HepG2 (cell line): ENCODE measurements around the gene NOXA1. TPM values are rescaled to one million over a fixed set of nuclear protein-coding genes. Genes with fewer than 3 reads are reported as not detected.

ENCODE experiments used
- ATAC-seq: fragments of 200-7000 bp; cut with Tn5 transposase; 3 replicates; pipeline ENCODE4 v1.9.1; 2020; ENCODE audit warnings: mild to moderate bottlenecking, moderate library complexity
- BruUV-seq: library from RNA; stranded (reverse); fragments of 400-500 nt; replicated peaks from 2 replicates; lab custom pipeline; 2021; lab: Mats Ljungman, UMichigan
- CTCF ChIA-PET: fragments of 300-600 bp; formaldehyde crosslinking; extraction: SDS; loops from one replicate; lab custom pipeline; 2021; ENCODE audit warnings: low total read pairs, inconsistent platforms, low intra/inter-chr PET ratio; lab: Yijun Ruan, JAX
- POLR2A ChIA-PET: fragments of 350-600 bp; sonication (Branson Sonifier 250); formaldehyde crosslinking; loops from one replicate; lab custom pipeline; 2020; ENCODE audit warnings: antibody characterized with exemption, inconsistent platforms; lab: Yijun Ruan, JAX
- DNase-seq: peaks from one replicate; pipeline ENCODE4 v3.0.0-alpha.2; 2015; ENCODE audit warnings: low spot score
- FAIRE-seq: peaks from 3 replicates; lab custom pipeline; 2011; peaks lifted over from hg19 to GRCh38; lab: Jason Lieb, UNC
- H2AFZ ChIP-seq: one replicate; pipeline ENCODE4 v1.6.1; 2011; ENCODE audit warnings: low read length, inconsistent platforms
- H3K27ac ChIP-seq: fragments of 300-600 bp; 3 replicates; pipeline ENCODE4 v1.8.0; 2011; ENCODE audit warnings: mixed run types, mild to moderate bottlenecking, mixed read lengths, low read length, inconsistent platforms; ENCODE audit not compliant: insufficient read depth; ENCODE audit errors: extremely low read length
- H3K27me3 ChIP-seq, 2 experiments: fragments of 200-600 bp in 1 of 2; 2 replicates in 1 of 2; 3 replicates in 1 of 2; pipeline versions ENCODE4 v1.6.0 to v1.8.0; 2011; ENCODE audit warnings: low read length in 2 of 2, mild to moderate bottlenecking in 2 of 2, moderate library complexity in 2 of 2, inconsistent platforms in 1 of 2; ENCODE audit not compliant: insufficient read depth in 2 of 2, control insufficient read depth in 1 of 2
- H3K36me3 ChIP-seq, 2 experiments: fragments of 200-600 bp in 1 of 2; replicated peaks in 1 of 2; 2 replicates in 1 of 2; 3 replicates in 1 of 2; pipeline versions ENCODE4 v1.5.1 to v1.8.0; 2011; ENCODE audit warnings: low read length in 2 of 2, inconsistent platforms in 1 of 2; ENCODE audit not compliant: insufficient read depth in 2 of 2, control insufficient read depth in 1 of 2
- H3K4me1 ChIP-seq: 2 replicates; pipeline ENCODE4 v1.5.1; 2012; ENCODE audit warnings: low read length, inconsistent platforms; ENCODE audit not compliant: insufficient read depth
- H3K4me2 ChIP-seq: 2 replicates; pipeline ENCODE4 v1.6.0; 2011; ENCODE audit warnings: low read depth, low read length, inconsistent platforms
- H3K4me3 ChIP-seq, 3 experiments: fragments of 200-600 bp in 1 of 3; sonication (generic), shearing (Covaris generic) in 1 of 3; replicated peaks in 1 of 3; 2 replicates each; pipeline ENCODE4 v1.5.1; 2011 to 2016; ENCODE audit warnings: low read length in 3 of 3, inconsistent platforms in 2 of 3, low read depth in 2 of 3, mild to moderate bottlenecking in 2 of 3, control low read depth in 1 of 3, mixed read lengths in 1 of 3; ENCODE audit not compliant: insufficient read depth in 1 of 3
- H3K79me2 ChIP-seq: one replicate; pipeline ENCODE4 v1.6.1; 2011; ENCODE audit warnings: low read length, inconsistent platforms; ENCODE audit not compliant: insufficient read depth
- H3K9ac ChIP-seq: 2 replicates; pipeline ENCODE4 v1.6.0; 2011; ENCODE audit warnings: mild to moderate bottlenecking, low read depth, low read length, inconsistent platforms; ENCODE audit not compliant: insufficient read depth
- H3K9me3 ChIP-seq: 2 replicates; pipeline ENCODE4 v1.5.1; 2012; ENCODE audit warnings: mild to moderate bottlenecking, low read length
- H4K20me1 ChIP-seq: 2 replicates; pipeline ENCODE4 v1.6.0; 2011; ENCODE audit warnings: inconsistent platforms, mild to moderate bottlenecking, low read length, moderate library complexity; ENCODE audit not compliant: insufficient read depth
- FOXJ3 ChIP-seq: sonication (generic); formaldehyde crosslinking; IDR thresholded peaks from 2 replicates; pipeline ENCODE4 v1.4.0; 2020; ENCODE audit warnings: missing genetic modification reagents, mild to moderate bottlenecking, borderline replicate concordance
- PCBP1 ChIP-seq: fragments of 200-400 bp; formaldehyde crosslinking; IDR thresholded peaks from 2 replicates; pipeline ENCODE4 v1.6.1; 2017; ENCODE audit warnings: mild to moderate bottlenecking, low read depth, low read length, borderline replicate concordance
- SAFB2 ChIP-seq: sonication (generic); formaldehyde crosslinking; IDR thresholded peaks from 2 replicates; pipeline ENCODE4 v1.5.1; 2020; ENCODE audit warnings: missing genetic modification reagents, low read depth, mild to moderate bottlenecking, borderline replicate concordance
- SIN3B ChIP-seq: fragments of 150-350 bp; IDR thresholded peaks from 2 replicates; pipeline ENCODE4 v1.6.1; 2014; ENCODE audit warnings: low read length
- SNRNP70 ChIP-seq: fragments of 200-400 bp; formaldehyde crosslinking; IDR thresholded peaks from 2 replicates; pipeline ENCODE4 v1.6.1; 2017; ENCODE audit warnings: mild to moderate bottlenecking, low read depth, low read length, moderate library complexity
- ZFP36 ChIP-seq: fragments of 150-350 bp; IDR thresholded peaks from 2 replicates; pipeline ENCODE4 v1.6.1; 2018; ENCODE audit warnings: borderline replicate concordance, low read length, low read depth; ENCODE audit not compliant: partially characterized antibody
- ZNF451 ChIP-seq: sonication (generic); formaldehyde crosslinking; IDR thresholded peaks from 2 replicates; pipeline ENCODE4 v1.5.0; 2020; ENCODE audit warnings: mild to moderate bottlenecking, missing genetic modification reagents
- WGBS: methylation state at CpG from one replicate; pipeline ENCODE4 v1.1.6; 2017; ENCODE audit warnings: low lambda C conversion rate; 5-methylcytosine and 5-hydroxymethylcytosine counted together
- in situ Hi-C: cut with HindIII; loops from 2 replicates; pipeline ENCODE4 v1.10.0; 2017; ENCODE audit warnings: low pct_unique_long_range_greater_than_20kb; ENCODE audit not compliant: extremely low pct_ligation_motif_present
- intact Hi-C: fragments of 100-400 bp; cut with micrococcal nuclease; formaldehyde crosslinking; loops from one replicate; pipeline ENCODE4 v1.10.0; 2022; ENCODE audit not compliant: unreplicated experiment
- polyA plus RNA-seq, 8 experiments: library from polyadenylated mRNA; depleted of rRNA in 3 of 8; stranded (reverse) in 7 of 8; unstranded in 1 of 8; fragments of >200 nt; fragmentation: Illumina TruSeq in 4 of 8; extraction: Trizol in 4 of 8; gene quantifications; 2 replicates each; pipeline versions ENCODE4 v1.2.1 to v1.2.3, GENCODE V29; 2011 to 2016; ENCODE audit warnings: low read depth in 4 of 8, missing spikeins in 1 of 8, mixed read lengths in 1 of 8; ENCODE audit not compliant: insufficient read depth in 1 of 8
- total RNA-seq, 5 experiments: library from RNA; depleted of rRNA; stranded (reverse); fragments of >200 nt; fragmentation: Illumina TruSeq; extraction: Trizol; gene quantifications; 2 replicates each; pipeline ENCODE4 v1.2.3, GENCODE V29; 2016; ENCODE audit warnings: low read depth in 1 of 5
- TF ChIP-seq, protein P1 (sequence below): sonication (generic); formaldehyde crosslinking; IDR thresholded peaks from 2 replicates; pipeline ENCODE4 v1.4.0; 2020; ENCODE audit warnings: mild to moderate bottlenecking, missing genetic modification reagents
- TF ChIP-seq, protein P2 (sequence below): sonication (generic); formaldehyde crosslinking; IDR thresholded peaks from 2 replicates; pipeline ENCODE4 v1.4.0; 2020; ENCODE audit warnings: missing genetic modification reagents, borderline replicate concordance
- TF ChIP-seq, protein P3 (sequence below): sonication (generic); formaldehyde crosslinking; IDR thresholded peaks from 2 replicates; pipeline ENCODE4 v1.4.0; 2020; ENCODE audit warnings: missing genetic modification reagents

NOXA1 gene
- total and polyA plus RNA-seq, 2 of the 13 experiments (the other 11 are each of a cell fraction or from before 2014, with no cell fraction given), result 0.78 to 1.2 TPM

DNA sequence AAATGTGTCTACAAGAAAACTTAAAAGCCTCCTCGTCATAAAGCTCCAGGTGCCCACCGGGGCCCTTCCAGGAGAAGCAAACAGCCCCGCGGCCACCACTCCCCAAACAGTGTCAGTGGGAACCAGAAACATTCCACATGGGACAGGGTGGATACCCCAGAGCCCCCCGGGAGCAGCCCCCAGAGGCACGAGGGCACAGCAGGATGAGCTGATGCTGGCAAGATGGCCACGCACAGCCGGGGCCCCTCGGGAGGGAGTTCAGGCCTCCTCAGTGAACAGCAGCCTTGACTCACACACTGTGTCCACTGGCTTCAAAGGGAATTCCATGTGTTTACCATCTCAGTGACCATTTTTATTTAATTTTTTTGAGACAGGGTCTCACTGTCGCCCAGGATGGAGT is 10.8 kb upstream of the NOXA1 start:
- H2AFZ ChIP-seq, result no peak overlapping the region
- H3K79me2 ChIP-seq, result no peaks in the 10 kb centered on the region
- ATAC-seq (no peak), FAIRE-seq (no peak), DNase-seq (no peak)
- no peak overlapping the region for H3K4me3 ChIP-seq
- H3K27ac ChIP-seq, result no peak overlapping the region
- H3K9me3 ChIP-seq, result no peaks in the 10 kb centered on the region
- H3K36me3 ChIP-seq, result no peaks in the 10 kb centered on the region
- no TSS peak for BruUV-seq
- ChIA-PET POLR2A (no interaction called here), CTCF (no interaction called here)
- TF ChIP-seq PCBP1 (no peak), ZNF451 (CRISPR knock-in tag) (no peak), SNRNP70 (no peak), FOXJ3 (CRISPR knock-in tag) (no peak), ZFP36 (no peak)
- TF ChIP-seq, protein P1, sequence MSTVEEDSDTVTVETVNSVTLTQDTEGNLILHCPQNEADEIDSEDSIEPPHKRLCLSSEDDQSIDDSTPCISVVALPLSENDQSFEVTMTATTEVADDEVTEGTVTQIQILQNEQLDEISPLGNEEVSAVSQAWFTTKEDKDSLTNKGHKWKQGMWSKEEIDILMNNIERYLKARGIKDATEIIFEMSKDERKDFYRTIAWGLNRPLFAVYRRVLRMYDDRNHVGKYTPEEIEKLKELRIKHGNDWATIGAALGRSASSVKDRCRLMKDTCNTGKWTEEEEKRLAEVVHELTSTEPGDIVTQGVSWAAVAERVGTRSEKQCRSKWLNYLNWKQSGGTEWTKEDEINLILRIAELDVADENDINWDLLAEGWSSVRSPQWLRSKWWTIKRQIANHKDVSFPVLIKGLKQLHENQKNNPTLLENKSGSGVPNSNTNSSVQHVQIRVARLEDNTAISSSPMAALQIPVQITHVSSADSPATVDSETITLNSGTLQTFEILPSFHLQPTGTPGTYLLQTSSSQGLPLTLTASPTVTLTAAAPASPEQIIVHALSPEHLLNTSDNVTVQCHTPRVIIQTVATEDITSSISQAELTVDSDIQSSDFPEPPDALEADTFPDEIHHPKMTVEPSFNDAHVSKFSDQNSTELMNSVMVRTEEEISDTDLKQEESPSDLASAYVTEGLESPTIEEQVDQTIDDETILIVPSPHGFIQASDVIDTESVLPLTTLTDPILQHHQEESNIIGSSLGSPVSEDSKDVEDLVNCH (CRISPR knock-in tag), result no peak
- H3K27me3 ChIP-seq, result no peaks in the 10 kb centered on the region
- intact Hi-C loops (no loop called here), in situ Hi-C loops (no loop called here)
- no peak overlapping the region for H3K9ac ChIP-seq
- H3K4me1 ChIP-seq, result peaks cover 7% of the 10 kb centered on the region; the same call in 1 of the 2 replicates
- H3K4me2 ChIP-seq, result no peak overlapping the region
- 90% methylated on average over 10 of the region's 10 CpGs for WGBS
- no peaks in the 10 kb centered on the region for H4K20me1 ChIP-seq

DNA sequence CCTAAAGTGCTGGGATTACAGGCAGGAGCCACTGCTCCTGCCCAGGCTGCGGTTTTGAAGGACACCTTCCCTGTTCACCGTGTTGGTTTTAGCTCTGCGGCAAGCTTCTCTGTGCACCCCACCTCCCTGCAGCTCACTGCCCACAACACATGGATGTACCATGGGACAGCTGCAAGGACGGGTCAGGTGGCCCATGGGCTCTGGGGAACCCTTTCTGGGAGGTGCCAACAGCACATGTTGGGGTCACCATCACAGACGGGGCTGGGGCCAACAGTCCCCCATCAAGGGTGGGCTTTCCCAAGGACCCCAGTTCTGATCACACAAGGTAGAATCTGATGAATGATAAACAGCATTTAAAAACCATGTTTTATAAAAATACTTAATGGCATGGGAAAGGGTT is 7.7 kb upstream of the NOXA1 start:
- BruUV-seq, result no TSS peak
- POLR2A ChIA-PET, result no interaction called here
- TF ChIP-seq, protein P2, sequence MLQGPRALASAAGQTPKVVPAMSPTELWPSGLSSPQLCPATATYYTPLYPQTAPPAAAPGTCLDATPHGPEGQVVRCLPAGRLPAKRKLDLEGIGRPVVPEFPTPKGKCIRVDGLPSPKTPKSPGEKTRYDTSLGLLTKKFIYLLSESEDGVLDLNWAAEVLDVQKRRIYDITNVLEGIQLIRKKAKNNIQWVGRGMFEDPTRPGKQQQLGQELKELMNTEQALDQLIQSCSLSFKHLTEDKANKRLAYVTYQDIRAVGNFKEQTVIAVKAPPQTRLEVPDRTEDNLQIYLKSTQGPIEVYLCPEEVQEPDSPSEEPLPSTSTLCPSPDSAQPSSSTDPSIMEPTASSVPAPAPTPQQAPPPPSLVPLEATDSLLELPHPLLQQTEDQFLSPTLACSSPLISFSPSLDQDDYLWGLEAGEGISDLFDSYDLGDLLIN (CRISPR knock-in tag), result no peak
- TF ChIP-seq SAFB2 (CRISPR knock-in tag) (no peak), SIN3B (no peak)
- TF ChIP-seq, protein P3, sequence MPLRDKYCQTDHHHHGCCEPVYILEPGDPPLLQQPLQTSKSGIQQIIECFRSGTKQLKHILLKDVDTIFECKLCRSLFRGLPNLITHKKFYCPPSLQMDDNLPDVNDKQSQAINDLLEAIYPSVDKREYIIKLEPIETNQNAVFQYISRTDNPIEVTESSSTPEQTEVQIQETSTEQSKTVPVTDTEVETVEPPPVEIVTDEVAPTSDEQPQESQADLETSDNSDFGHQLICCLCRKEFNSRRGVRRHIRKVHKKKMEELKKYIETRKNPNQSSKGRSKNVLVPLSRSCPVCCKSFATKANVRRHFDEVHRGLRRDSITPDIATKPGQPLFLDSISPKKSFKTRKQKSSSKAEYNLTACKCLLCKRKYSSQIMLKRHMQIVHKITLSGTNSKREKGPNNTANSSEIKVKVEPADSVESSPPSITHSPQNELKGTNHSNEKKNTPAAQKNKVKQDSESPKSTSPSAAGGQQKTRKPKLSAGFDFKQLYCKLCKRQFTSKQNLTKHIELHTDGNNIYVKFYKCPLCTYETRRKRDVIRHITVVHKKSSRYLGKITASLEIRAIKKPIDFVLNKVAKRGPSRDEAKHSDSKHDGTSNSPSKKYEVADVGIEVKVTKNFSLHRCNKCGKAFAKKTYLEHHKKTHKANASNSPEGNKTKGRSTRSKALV (CRISPR knock-in tag), result no peak
- FAIRE-seq, result no peak
- Histone ChIP-seq H3K4me3 (no peak overlapping the region), H4K20me1 (no peaks in the 10 kb centered on the region), H3K4me1 (0 out of 2 replicates have a peak, but pooled peaks cover 5% of the 10 kb centered on the region), H3K27me3 (no peaks in the 10 kb centered on the region), H2AFZ (no peak overlapping the region), H3K4me2 (no peak overlapping the region), H3K36me3 (no peaks in the 10 kb centered on the region), H3K9me3 (no peaks in the 10 kb centered on the region), H3K9ac (no peak overlapping the region), H3K79me2 (no peaks in the 10 kb centered on the region), H3K27ac (no peak overlapping the region)
- no peak for DNase-seq
- WGBS, result 93% methylated on average over 5 of the region's 5 CpGs
- CTCF ChIA-PET, result no interaction called here
- in situ Hi-C loops (no loop called here), intact Hi-C loops (no loop called here)
- ATAC-seq, result no peak
